ENCODE data around the gene TRIM72. TPM values are rescaled to one million over a fixed set of nuclear protein-coding genes. Genes with fewer than 3 reads are reported as not detected.

Gene TRIM72
- total and polyA plus RNA-seq, 9 of the 15 experiments (the other 6 are each of a cell fraction or from before 2014, with no cell fraction given) = under 0.01 TPM; not detected in 8

DNA sequence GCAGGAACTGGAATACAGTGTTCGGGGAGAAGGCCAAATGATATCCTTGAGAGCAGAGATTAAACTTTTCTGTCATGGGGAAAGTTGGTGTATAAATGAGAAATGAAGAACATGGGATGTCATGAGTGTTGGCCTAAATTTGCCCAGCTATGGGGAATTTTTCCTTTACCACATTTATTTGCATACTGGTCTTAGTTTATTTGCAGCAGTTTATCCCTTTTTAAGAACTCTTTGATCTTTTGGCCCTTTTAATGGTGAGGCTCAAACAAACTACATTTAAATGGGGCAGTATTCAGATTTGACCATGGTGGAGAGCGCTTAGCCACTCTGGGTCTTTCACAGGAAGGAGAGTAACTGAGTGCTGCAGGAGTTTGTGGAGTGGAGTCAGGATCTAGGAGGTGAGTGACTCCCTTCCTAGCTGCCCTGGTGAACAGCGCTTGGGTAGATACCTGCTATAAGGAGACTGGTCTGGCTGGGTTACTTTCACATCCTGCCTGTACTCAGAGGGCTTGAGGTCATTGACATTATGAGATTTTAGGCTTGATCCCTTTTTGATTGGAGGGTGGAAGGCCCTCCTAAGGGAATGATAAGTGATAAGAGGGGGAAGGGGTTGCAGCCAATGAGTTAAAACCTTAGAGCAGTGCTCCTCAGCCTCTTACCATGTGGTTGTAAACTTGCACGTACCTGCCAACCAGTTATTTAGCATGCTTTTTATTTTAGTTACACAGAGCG lies 22.1 kb upstream of the TRIM72 start:
- Histone ChIP-seq H4K20me1 (replicated peaks; ENCODE audit: control insufficient read depth, insufficient read depth, low read length) (peaks cover 8% of the 10 kb centered on the region), H3K79me2 (ENCODE audit: control insufficient read depth, insufficient read depth, low read length) (peaks cover 35% of the 10 kb centered on the region), H3K27me3 (ENCODE audit: control insufficient read depth in 2 of 2, insufficient read depth in 2 of 2, low read length in 2 of 2) (no peaks in the 10 kb centered on the region), H3K27ac (ENCODE audit: extremely low read depth, low read depth, low read length) (no peak overlapping the region), H3K4me3 (no peak overlapping the region), H3K4me2 (ENCODE audit: insufficient read depth, low read length) (no peak overlapping the region), H2AFZ (ENCODE audit: low read depth, low read length) (no peak overlapping the region), H3K4me1 (replicated peaks in 1 of 2; ENCODE audit: control insufficient read depth in 2 of 2, insufficient read depth in 2 of 2, low read length in 2 of 2) (peaks cover 0 to 4% of the 10 kb centered on the region in 2 experiments; a peak in 2 of 5 replicates), H3K9me3 (replicated peaks; ENCODE audit: control insufficient read depth, insufficient read depth, low read depth, low read length) (no peaks in the 10 kb centered on the region), H3K9ac (ENCODE audit: insufficient read depth in 1 of 2, low read depth in 2 of 2, low read length in 2 of 2) (no peak overlapping the region), H3K9me1 (ENCODE audit: control insufficient read depth, insufficient read depth, low read length) (peaks cover 2% of the 10 kb centered on the region), H3K36me3 (ENCODE audit: control insufficient read depth, insufficient read depth, low read length) (peaks cover 95% of the 10 kb centered on the region)
- TF ChIP-seq SUPT5H (IDR thresholded peaks at IDR 0.05) = 0 out of 2 replicates have a peak, but pooled peaks have one; percentile 43
- peak; percentile 56 for TF ChIP-seq POLR2A (conservative IDR thresholded peaks at IDR 0.05)
- TF ChIP-seq TGIF2 (CRISPR knock-in tag; IDR thresholded peaks at IDR 0.05) = no peak
- no peak for TF ChIP-seq SMARCA4 (IDR thresholded peaks at IDR 0.05)
- no peak for TF ChIP-seq RBM39 (optimal IDR thresholded peaks at IDR 0.05; ENCODE audit: low read depth, low read length)
- 0 out of 2 replicates have a peak, but pooled peaks have one; percentile 31 for TF ChIP-seq RBFOX2 (IDR thresholded peaks at IDR 0.05; ENCODE audit: low read depth, low read length)
- no peak for TF ChIP-seq SMAD3 (CRISPR knock-in tag; conservative IDR thresholded peaks at IDR 0.05)
- TF ChIP-seq POLR2AphosphoS5 (IDR thresholded peaks at IDR 0.05; ENCODE audit: control insufficient read depth, insufficient read depth, low read depth, low read length) = peak; percentile 54
- no peak for TF ChIP-seq TRIM24 (IDR thresholded peaks at IDR 0.05)
- TF ChIP-seq POLR2B (IDR thresholded peaks at IDR 0.05; ENCODE audit: low read depth, partially characterized antibody) = peak; percentile 57
- no peak for FAIRE-seq
- ChIA-PET CTCF (ENCODE audit: low intra/inter-chr PET ratio) (no interaction called here), POLR2A (interaction anchor here (0.6 to 8.2 kb wide), 12 partner anchors 8 to 239 kb away, joined by 3 to 63 read pairs (median 4); partner anchors contain the start of genes FUS and PYCARD)
- 90% methylated on average over 5 of the region's 5 CpGs for WGBS (ENCODE audit: insufficient coverage, low coverage, missing lambda C conversion rate)
- peak in 1 of 4 experiments; percentile 16 for DNase-seq (ENCODE audit: extremely low read depth in 1 of 4, low spot score in 3 of 4)
- ATAC-seq = peak; percentile 1; the same call in 2 of the 3 replicates
- no TSS peak for BruUV-seq (replicated peaks)
- intact Hi-C loops (cut with micrococcal nuclease) (no loop called here), in situ Hi-C loops (cut with MboI) (no loop called here)

All from K562 (cell line).